Measurements from ENCODE around the gene CST9L. TPM values are rescaled to one million over a fixed set of nuclear protein-coding genes. Genes with fewer than 3 reads are reported as not detected.

CST9L gene
- total and polyA plus RNA-seq, 2 of the 13 experiments (the other 11 are each of a cell fraction or from before 2014, with no cell fraction given) = 0.15 TPM; not detected in 1

DNA sequence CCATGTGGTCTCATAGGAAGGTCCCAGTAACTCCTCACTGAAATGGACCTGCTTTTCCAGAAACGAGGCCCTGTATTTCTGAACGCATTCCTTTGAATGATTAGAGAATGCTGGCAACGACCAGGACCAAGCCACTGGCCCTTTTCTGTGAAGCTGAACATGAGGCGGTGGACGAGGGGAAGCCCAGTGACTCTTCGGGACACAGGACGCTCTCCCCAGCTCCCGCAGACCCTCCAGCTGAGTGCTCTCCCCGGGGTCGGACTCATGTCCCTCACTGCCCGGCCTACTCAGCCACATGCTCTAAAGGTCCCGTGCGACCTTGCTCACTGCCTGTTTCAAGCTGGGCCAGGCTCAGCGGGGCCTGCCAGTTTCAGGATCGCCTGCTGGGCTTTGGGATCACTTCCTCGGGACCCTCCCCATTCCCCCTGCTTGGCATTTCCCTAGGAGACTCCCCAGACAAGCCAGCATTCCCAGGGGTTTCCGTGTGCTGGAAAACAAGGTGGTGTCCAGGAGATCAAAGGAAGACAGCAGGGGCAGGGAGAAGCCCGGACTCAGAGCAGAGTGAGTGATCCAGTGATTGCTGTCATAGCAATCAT lies 40.1 kb upstream of the CST9L start (continued):
- TF ChIP-seq EP300 (IDR thresholded peaks at IDR 0.05; ENCODE audit: low read depth in 2 of 2, low read length in 2 of 2) (no peak), EP300 (CRISPR knock-in tag; IDR thresholded peaks at IDR 0.05; ENCODE audit: borderline replicate concordance) (peak; percentile 30; the same call in 1 of the 2 replicates), PITX1 (CRISPR knock-in tag; IDR thresholded peaks at IDR 0.05) (0 out of 2 replicates have a peak, but pooled peaks have one; percentile 41), KDM3A (CRISPR knock-in tag; IDR thresholded peaks at IDR 0.05; ENCODE audit: low read depth) (no peak), ZNF296 (CRISPR knock-in tag; conservative IDR thresholded peaks at IDR 0.05) (no peak), CBX2 (IDR thresholded peaks at IDR 0.05; ENCODE audit: low read depth, low read length) (no peak), CBX2 (CRISPR knock-in tag; IDR thresholded peaks at IDR 0.05; ENCODE audit: low read depth) (0 out of 2 replicates have a peak, but pooled peaks have one; percentile 71), NFE2L1 (CRISPR knock-in tag; IDR thresholded peaks at IDR 0.05; ENCODE audit: borderline replicate concordance) (peak; percentile 61; the same call in 1 of the 2 replicates), SP2 (CRISPR knock-in tag; IDR thresholded peaks at IDR 0.05) (no peak), TOE1 (CRISPR knock-in tag; IDR thresholded peaks at IDR 0.05) (no peak), NR1H2 (CRISPR knock-in tag; IDR thresholded peaks at IDR 0.05; ENCODE audit: borderline replicate concordance, low read depth) (0 out of 2 replicates have a peak, but pooled peaks have one; percentile 13), HDAC2 (CRISPR knock-in tag; IDR thresholded peaks at IDR 0.05) (peak; percentile 18; the same call in 1 of the 2 replicates), MZF1 (CRISPR knock-in tag; IDR thresholded peaks at IDR 0.05; ENCODE audit: borderline replicate concordance) (peak; percentile 82; the same call in 1 of the 2 replicates), ZNF891 (CRISPR knock-in tag; IDR thresholded peaks at IDR 0.05) (0 out of 2 replicates have a peak, but pooled peaks have one; percentile 51), ZNF331 (CRISPR knock-in tag; IDR thresholded peaks at IDR 0.05) (no peak), ZNF678 (CRISPR knock-in tag; IDR thresholded peaks at IDR 0.05) (no peak), EEA1 (CRISPR knock-in tag; IDR thresholded peaks at IDR 0.05; ENCODE audit: borderline replicate concordance) (peak; percentile 80; the same call in 1 of the 2 replicates), MTF1 (CRISPR knock-in tag; IDR thresholded peaks at IDR 0.05) (no peak), RNF2 (conservative IDR thresholded peaks at IDR 0.05; ENCODE audit: low read depth) (peak; percentile 65; the same call in 1 of the 2 replicates)
- TF ChIP-seq, protein P1, sequence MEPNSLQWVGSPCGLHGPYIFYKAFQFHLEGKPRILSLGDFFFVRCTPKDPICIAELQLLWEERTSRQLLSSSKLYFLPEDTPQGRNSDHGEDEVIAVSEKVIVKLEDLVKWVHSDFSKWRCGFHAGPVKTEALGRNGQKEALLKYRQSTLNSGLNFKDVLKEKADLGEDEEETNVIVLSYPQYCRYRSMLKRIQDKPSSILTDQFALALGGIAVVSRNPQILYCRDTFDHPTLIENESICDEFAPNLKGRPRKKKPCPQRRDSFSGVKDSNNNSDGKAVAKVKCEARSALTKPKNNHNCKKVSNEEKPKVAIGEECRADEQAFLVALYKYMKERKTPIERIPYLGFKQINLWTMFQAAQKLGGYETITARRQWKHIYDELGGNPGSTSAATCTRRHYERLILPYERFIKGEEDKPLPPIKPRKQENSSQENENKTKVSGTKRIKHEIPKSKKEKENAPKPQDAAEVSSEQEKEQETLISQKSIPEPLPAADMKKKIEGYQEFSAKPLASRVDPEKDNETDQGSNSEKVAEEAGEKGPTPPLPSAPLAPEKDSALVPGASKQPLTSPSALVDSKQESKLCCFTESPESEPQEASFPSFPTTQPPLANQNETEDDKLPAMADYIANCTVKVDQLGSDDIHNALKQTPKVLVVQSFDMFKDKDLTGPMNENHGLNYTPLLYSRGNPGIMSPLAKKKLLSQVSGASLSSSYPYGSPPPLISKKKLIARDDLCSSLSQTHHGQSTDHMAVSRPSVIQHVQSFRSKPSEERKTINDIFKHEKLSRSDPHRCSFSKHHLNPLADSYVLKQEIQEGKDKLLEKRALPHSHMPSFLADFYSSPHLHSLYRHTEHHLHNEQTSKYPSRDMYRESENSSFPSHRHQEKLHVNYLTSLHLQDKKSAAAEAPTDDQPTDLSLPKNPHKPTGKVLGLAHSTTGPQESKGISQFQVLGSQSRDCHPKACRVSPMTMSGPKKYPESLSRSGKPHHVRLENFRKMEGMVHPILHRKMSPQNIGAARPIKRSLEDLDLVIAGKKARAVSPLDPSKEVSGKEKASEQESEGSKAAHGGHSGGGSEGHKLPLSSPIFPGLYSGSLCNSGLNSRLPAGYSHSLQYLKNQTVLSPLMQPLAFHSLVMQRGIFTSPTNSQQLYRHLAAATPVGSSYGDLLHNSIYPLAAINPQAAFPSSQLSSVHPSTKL (CRISPR knock-in tag; IDR thresholded peaks at IDR 0.05) = peak; percentile 17; the same call in 1 of the 2 replicates
- TF ChIP-seq, protein P2, sequence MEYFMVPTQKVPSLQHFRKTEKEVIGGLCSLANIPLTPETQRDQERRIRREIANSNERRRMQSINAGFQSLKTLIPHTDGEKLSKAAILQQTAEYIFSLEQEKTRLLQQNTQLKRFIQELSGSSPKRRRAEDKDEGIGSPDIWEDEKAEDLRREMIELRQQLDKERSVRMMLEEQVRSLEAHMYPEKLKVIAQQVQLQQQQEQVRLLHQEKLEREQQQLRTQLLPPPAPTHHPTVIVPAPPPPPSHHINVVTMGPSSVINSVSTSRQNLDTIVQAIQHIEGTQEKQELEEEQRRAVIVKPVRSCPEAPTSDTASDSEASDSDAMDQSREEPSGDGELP (IDR thresholded peaks at IDR 0.05; ENCODE audit: borderline replicate concordance, low read depth) = peak; percentile 25; the same call in 1 of the 2 replicates
- TF ChIP-seq, protein P3, sequence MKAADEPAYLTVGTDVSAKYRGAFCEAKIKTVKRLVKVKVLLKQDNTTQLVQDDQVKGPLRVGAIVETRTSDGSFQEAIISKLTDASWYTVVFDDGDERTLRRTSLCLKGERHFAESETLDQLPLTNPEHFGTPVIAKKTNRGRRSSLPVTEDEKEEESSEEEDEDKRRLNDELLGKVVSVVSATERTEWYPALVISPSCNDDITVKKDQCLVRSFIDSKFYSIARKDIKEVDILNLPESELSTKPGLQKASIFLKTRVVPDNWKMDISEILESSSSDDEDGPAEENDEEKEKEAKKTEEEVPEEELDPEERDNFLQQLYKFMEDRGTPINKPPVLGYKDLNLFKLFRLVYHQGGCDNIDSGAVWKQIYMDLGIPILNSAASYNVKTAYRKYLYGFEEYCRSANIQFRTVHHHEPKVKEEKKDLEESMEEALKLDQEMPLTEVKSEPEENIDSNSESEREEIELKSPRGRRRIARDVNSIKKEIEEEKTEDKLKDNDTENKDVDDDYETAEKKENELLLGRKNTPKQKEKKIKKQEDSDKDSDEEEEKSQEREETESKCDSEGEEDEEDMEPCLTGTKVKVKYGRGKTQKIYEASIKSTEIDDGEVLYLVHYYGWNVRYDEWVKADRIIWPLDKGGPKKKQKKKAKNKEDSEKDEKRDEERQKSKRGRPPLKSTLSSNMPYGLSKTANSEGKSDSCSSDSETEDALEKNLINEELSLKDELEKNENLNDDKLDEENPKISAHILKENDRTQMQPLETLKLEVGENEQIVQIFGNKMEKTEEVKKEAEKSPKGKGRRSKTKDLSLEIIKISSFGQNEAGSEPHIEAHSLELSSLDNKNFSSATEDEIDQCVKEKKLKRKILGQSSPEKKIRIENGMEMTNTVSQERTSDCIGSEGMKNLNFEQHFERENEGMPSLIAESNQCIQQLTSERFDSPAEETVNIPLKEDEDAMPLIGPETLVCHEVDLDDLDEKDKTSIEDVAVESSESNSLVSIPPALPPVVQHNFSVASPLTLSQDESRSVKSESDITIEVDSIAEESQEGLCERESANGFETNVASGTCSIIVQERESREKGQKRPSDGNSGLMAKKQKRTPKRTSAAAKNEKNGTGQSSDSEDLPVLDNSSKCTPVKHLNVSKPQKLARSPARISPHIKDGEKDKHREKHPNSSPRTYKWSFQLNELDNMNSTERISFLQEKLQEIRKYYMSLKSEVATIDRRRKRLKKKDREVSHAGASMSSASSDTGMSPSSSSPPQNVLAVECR (CRISPR knock-in tag; IDR thresholded peaks at IDR 0.05; ENCODE audit: borderline replicate concordance) = no peak
